ENCODE measurements around the gene POU2F2.

POU2F2 gene

GRCh38 chr19:42150364-42150763 lies 18.1 kb upstream of the POU2F2 start:
- TF ChIP-seq, protein P1, sequence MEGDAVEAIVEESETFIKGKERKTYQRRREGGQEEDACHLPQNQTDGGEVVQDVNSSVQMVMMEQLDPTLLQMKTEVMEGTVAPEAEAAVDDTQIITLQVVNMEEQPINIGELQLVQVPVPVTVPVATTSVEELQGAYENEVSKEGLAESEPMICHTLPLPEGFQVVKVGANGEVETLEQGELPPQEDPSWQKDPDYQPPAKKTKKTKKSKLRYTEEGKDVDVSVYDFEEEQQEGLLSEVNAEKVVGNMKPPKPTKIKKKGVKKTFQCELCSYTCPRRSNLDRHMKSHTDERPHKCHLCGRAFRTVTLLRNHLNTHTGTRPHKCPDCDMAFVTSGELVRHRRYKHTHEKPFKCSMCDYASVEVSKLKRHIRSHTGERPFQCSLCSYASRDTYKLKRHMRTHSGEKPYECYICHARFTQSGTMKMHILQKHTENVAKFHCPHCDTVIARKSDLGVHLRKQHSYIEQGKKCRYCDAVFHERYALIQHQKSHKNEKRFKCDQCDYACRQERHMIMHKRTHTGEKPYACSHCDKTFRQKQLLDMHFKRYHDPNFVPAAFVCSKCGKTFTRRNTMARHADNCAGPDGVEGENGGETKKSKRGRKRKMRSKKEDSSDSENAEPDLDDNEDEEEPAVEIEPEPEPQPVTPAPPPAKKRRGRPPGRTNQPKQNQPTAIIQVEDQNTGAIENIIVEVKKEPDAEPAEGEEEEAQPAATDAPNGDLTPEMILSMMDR (IDR thresholded peaks at IDR 0.05; ENCODE audit: insufficient read depth, low read depth, low read length, missing control alignments): no peak
- no peak overlapping the region for H3K4me3 ChIP-seq (ENCODE audit: low read depth, low read length)
- DNase-seq (ENCODE audit: low read depth): no peak

DNA sequence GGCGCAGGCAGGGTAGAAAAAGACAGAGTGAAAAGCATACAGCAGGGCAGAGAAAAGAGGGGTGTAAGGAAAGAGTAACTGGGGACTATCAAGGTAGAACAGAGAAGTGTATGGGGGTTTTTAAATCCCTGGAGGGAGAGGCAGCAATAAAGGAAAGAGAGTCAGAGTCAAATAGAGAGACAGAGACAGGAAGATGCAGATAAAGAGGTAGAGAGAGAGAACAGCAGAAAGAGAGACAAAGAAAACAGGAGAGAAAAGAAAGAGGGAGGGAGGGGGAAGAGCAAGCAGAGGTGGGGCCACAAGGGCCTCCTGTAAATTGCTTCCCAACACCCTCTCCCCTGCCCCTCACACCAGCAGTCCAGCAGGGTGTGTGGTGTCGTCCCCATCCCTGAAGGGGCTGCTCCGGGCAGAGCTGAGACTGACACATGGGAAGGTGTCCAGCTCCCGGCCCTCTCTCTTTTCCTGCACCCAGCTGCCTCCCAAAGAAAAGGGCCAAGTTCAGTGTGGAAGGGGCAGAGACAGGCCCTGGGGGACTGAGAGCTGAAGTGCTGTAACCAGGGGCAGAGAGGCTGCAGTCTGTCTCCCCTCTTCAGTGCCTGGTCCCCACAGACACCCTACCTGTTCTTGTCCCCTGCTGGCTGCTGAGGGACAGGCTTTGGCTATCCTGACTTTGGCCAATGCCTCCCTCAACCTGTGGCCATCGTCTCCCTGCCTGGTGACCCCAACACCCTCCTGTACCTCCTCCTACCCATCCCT lies 17.4 kb upstream of the POU2F2 start:
- DNase-seq (ENCODE audit: low read depth): no peak
- H3K4me3 ChIP-seq (ENCODE audit: low read depth, low read length): no peak overlapping the region
- TF ChIP-seq, protein P1 (IDR thresholded peaks at IDR 0.05; ENCODE audit: insufficient read depth, low read depth, low read length, missing control alignments): no peak

- no peak overlapping the region for H3K4me3 ChIP-seq (ENCODE audit: low read depth, low read length)
- DNase-seq (ENCODE audit: low read depth): no peak
- TF ChIP-seq, protein P1 (IDR thresholded peaks at IDR 0.05; ENCODE audit: insufficient read depth, low read depth, low read length, missing control alignments): no peak
Measured at GRCh38 chr19:42148266-42148665, 16.0 kb upstream of the POU2F2 start.

- H3K4me3 ChIP-seq (ENCODE audit: low read depth, low read length): no peak overlapping the region
- TF ChIP-seq, protein P1 (IDR thresholded peaks at IDR 0.05; ENCODE audit: insufficient read depth, low read depth, low read length, missing control alignments): no peak
- DNase-seq (ENCODE audit: low read depth): no peak
Measured at GRCh38 chr19:42143341-42144234, 11.3 kb upstream of the POU2F2 start.

DNA sequence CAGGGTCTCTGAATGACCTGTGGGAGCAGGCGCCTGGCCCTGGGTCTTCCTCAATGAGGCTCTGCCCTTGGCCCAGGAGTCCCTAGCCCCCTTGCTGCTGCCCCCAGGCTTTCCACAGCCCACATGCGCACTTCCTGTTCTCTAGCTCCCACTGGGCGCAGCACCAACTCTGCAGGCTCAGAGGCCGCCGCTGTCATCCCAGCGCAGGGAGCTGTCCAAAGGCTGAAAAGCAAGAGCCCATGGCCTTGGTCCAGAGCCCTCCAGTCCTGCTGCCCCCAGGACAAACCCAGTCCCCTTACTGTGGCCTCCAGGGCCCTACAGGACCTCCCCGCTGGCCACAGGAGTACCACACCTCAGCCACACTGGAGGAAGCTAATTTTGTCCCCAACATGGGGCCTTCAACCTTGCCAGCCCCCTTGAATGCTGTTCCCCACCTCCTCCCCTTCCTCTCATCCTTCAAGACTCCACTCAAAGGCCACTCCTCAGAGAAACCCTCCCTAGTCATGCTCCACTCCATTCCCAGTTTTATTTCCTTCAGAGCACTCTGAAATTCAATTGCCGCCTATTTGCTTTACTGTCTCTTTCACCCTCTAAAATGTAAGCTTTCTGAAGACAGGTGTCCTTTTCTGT lies 8.0 kb upstream of the POU2F2 start:
- TF ChIP-seq, protein P1 (IDR thresholded peaks at IDR 0.05; ENCODE audit: insufficient read depth, low read depth, low read length, missing control alignments): no peak
- peak; percentile 35 for DNase-seq (ENCODE audit: low read depth)
- no peak overlapping the region for H3K4me3 ChIP-seq (ENCODE audit: low read depth, low read length)

GRCh38 chr19:42134535-42135070 lies 2.4 kb upstream of the POU2F2 start:
- TF ChIP-seq, protein P1 (IDR thresholded peaks at IDR 0.05; ENCODE audit: insufficient read depth, low read depth, low read length, missing control alignments): no peak
- H3K4me3 ChIP-seq (ENCODE audit: low read depth, low read length): no peak overlapping the region
- DNase-seq (ENCODE audit: low read depth): no peak
